ENCODE data around the gene TSPAN11. TPM values are rescaled to one million over a fixed set of nuclear protein-coding genes. Genes with fewer than 3 reads are reported as not detected.

TSPAN11 gene
- total and polyA plus RNA-seq, 2 of the 8 experiments (the other 6 are each of a cell fraction or from before 2014, with no cell fraction given), result 3.9 to 8.2 TPM

GRCh38 chr12:30932881-30933280, 6.3 kb downstream of the TSPAN11 start:
- peaks cover 0 to 6% of the 10 kb centered on the region in 2 experiments; a peak in 2 of 4 replicates for H3K9me3 ChIP-seq (ENCODE audit: insufficient read depth in 2 of 2, low read depth in 1 of 2, low read length in 1 of 2)
- no peak overlapping the region for H4K91ac ChIP-seq (replicated peaks; ENCODE audit: insufficient read length, low read length)
- DNase-seq (ENCODE audit: low read depth in 1 of 2, low spot score in 2 of 2) (no peak), FAIRE-seq (no peak)
- no peak overlapping the region for H2BK12ac ChIP-seq (ENCODE audit: low read depth, low read length)
- no peak overlapping the region for H3K27ac ChIP-seq (ENCODE audit: low read depth, low read length)
- no peak overlapping the region for H4K5ac ChIP-seq (ENCODE audit: insufficient read length, low read depth, low read length)
- no peak overlapping the region for H2BK15ac ChIP-seq (ENCODE audit: low read length)
- H3K4me1 ChIP-seq (replicated peaks in 1 of 4; ENCODE audit: control insufficient read depth in 3 of 4, insufficient read depth in 4 of 4, low read length in 3 of 4), result peaks cover 0 to 2% (median 0%) of the 10 kb centered on the region in 4 experiments; a peak in 2 of 7 replicates
- no peak overlapping the region for H3K4ac ChIP-seq (replicated peaks; ENCODE audit: insufficient read length, low read depth, low read length)
- no peak overlapping the region for H3K56ac ChIP-seq (replicated peaks; ENCODE audit: insufficient read length, low read depth, low read length)
- H3K36me3 ChIP-seq (ENCODE audit: control insufficient read depth in 2 of 4, insufficient read depth in 4 of 4, low read length in 3 of 4), result no peaks in the 10 kb centered on the region
- H2AFZ ChIP-seq (ENCODE audit: low read length), result no peak overlapping the region
- no peak overlapping the region for H4K8ac ChIP-seq (ENCODE audit: extremely low read depth, insufficient read depth, low read length)
- peaks cover 0 to 4% (median 2%) of the 10 kb centered on the region in 4 experiments; a peak in 3 of 7 replicates for H3K27me3 ChIP-seq (replicated peaks in 1 of 4; ENCODE audit: control insufficient read depth in 3 of 4, extremely low read depth in 1 of 4, insufficient read depth in 3 of 4, low read length in 3 of 4)
- no peak overlapping the region for H2AK5ac ChIP-seq (ENCODE audit: low read depth, low read length)
- no peaks in the 10 kb centered on the region; a peak in 1 of 4 replicates for H3K79me2 ChIP-seq (ENCODE audit: control insufficient read depth in 1 of 2, insufficient read depth in 2 of 2, low read length in 2 of 2)
- ChIA-PET POLR2A (ENCODE audit: partially characterized antibody) (no interaction called here), CTCF (ENCODE audit: partially characterized antibody) (interaction anchor here (1.3 to 2.2 kb wide), 3 partner anchors 23 to 111 kb away, joined by 3 to 7 read pairs (median 6); no protein-coding TSS in a partner anchor)
- no peak overlapping the region for H3K23ac ChIP-seq (ENCODE audit: insufficient read length)
- H2BK5ac ChIP-seq (ENCODE audit: low read depth, low read length), result no peak overlapping the region
- no peaks in the 10 kb centered on the region for H4K20me1 ChIP-seq (replicated peaks in 1 of 2; ENCODE audit: control insufficient read depth in 1 of 2, insufficient read depth in 2 of 2, low read length in 2 of 2)
- H2BK120ac ChIP-seq (replicated peaks; ENCODE audit: low read depth, low read length), result no peak overlapping the region
- H2BK20ac ChIP-seq (ENCODE audit: low read length), result no peak overlapping the region
- no peak overlapping the region for H3K14ac ChIP-seq (ENCODE audit: insufficient read length)
- TF ChIP-seq MAFK (IDR thresholded peaks at IDR 0.05; ENCODE audit: low read depth, low read length), result no peak
- no peak for TF ChIP-seq SUZ12 (IDR thresholded peaks at IDR 0.05; ENCODE audit: low read length)
- TF ChIP-seq CREB1 (IDR thresholded peaks at IDR 0.05), result no peak
- TF ChIP-seq FOSL1 (IDR thresholded peaks at IDR 0.05; ENCODE audit: insufficient read depth, low read depth, low read length), result no peak
- TF ChIP-seq SIN3A (conservative IDR thresholded peaks at IDR 0.05 in 1 of 2, IDR thresholded peaks at IDR 0.05 in 1 of 2; ENCODE audit: low read depth in 1 of 2, low read length in 2 of 2), result no peak
- TF ChIP-seq CHD2 (IDR thresholded peaks at IDR 0.05; ENCODE audit: low read length), result no peak
- no peak for TF ChIP-seq BRCA1 (IDR thresholded peaks at IDR 0.05; ENCODE audit: low read depth, low read length)
- no peak for TF ChIP-seq KDM5A (IDR thresholded peaks at IDR 0.05; ENCODE audit: low read length)
- no peak for TF ChIP-seq KDM4A (IDR thresholded peaks at IDR 0.05; ENCODE audit: low read depth, low read length, severe bottlenecking)
- no peak overlapping the region for H3K18ac ChIP-seq (ENCODE audit: extremely low read depth, low read length)
- no peaks in the 10 kb centered on the region for H3K23me2 ChIP-seq (ENCODE audit: low read depth, low read length)
- H3K79me1 ChIP-seq (ENCODE audit: low read depth, low read length), result no peaks in the 10 kb centered on the region; the same call in 1 of the 2 replicates
- WGBS, 2 experiments (ENCODE audit: extremely low coverage in 1 of 2, insufficient coverage in 1 of 2, insufficient read length in 1 of 2, insufficient replicate concordance in 2 of 2, low coverage in 1 of 2, low lambda C conversion rate in 2 of 2, missing lambda C conversion rate in 1 of 2), result 89% methylated on average over 3 of the region's 3 CpGs; no CpG with 5 or more reads in 1 of the 2 experiments
- H3K9ac ChIP-seq (replicated peaks in 1 of 4; ENCODE audit: extremely low read depth in 1 of 4, low read depth in 3 of 4, low read length in 3 of 4), result no peak overlapping the region
- no peak overlapping the region for H3K4me3 ChIP-seq (ENCODE audit: extremely low read depth in 1 of 4, insufficient read depth in 2 of 4, low read depth in 3 of 4, low read length in 4 of 4)
- H3K4me2 ChIP-seq (ENCODE audit: insufficient read depth in 1 of 2, low read depth in 2 of 2, low read length in 2 of 2), result no peak overlapping the region

All from H1 (cell line).